ENCODE results near the gene MYO3A. TPM values are rescaled to one million over a fixed set of nuclear protein-coding genes. Genes with fewer than 3 reads are reported as not detected.

MYO3A gene
- total RNA-seq, 2 donors from 2014 or later, result 5.2 TPM; not detected in 1

GRCh38 chr10:26015092-26015491, 81.1 kb downstream of the MYO3A start:
- no peak overlapping the region for H3K27ac ChIP-seq
- no peaks in the 10 kb centered on the region for H3K36me3 ChIP-seq
- no peaks in the 10 kb centered on the region for H3K27me3 ChIP-seq (replicated peaks; ENCODE audit: insufficient read depth)
- H3K4me1 ChIP-seq (replicated peaks), result no peaks in the 10 kb centered on the region
- no peak for TF ChIP-seq CTCF (IDR thresholded peaks at IDR 0.05)
- no peak for TF ChIP-seq POLR2AphosphoS5 (IDR thresholded peaks at IDR 0.05)
- TF ChIP-seq POLR2A (IDR thresholded peaks at IDR 0.05), result no peak
- no peak for DNase-seq (ENCODE audit: low spot score)
- H3K9me3 ChIP-seq, result no peaks in the 10 kb centered on the region
- WGBS, result 68% methylated on average over 1 of the region's 1 CpG
- intact Hi-C loops (cut with DNase I), result no loop called here
- no peak overlapping the region for H3K4me3 ChIP-seq

GRCh38 chr10:26022831-26023230, 88.8 kb downstream of the MYO3A start:
- no peaks in the 10 kb centered on the region for H3K36me3 ChIP-seq
- TF ChIP-seq POLR2A (IDR thresholded peaks at IDR 0.05) (no peak), POLR2AphosphoS5 (IDR thresholded peaks at IDR 0.05) (no peak), CTCF (IDR thresholded peaks at IDR 0.05) (no peak)
- H3K9me3 ChIP-seq, result no peaks in the 10 kb centered on the region
- H3K27me3 ChIP-seq (replicated peaks; ENCODE audit: insufficient read depth), result no peaks in the 10 kb centered on the region
- H3K27ac ChIP-seq, result no peak overlapping the region
- no peak overlapping the region for H3K4me3 ChIP-seq
- no peak for DNase-seq (ENCODE audit: low spot score)
- no peaks in the 10 kb centered on the region for H3K4me1 ChIP-seq (replicated peaks)
- intact Hi-C loops (cut with DNase I), result no loop called here

- H3K4me1 ChIP-seq (replicated peaks), result no peaks in the 10 kb centered on the region
- no peak for DNase-seq (ENCODE audit: low spot score)
- no peaks in the 10 kb centered on the region for H3K27me3 ChIP-seq (replicated peaks; ENCODE audit: insufficient read depth)
- no peak overlapping the region for H3K4me3 ChIP-seq
- no peaks in the 10 kb centered on the region for H3K36me3 ChIP-seq
- no peaks in the 10 kb centered on the region for H3K9me3 ChIP-seq
- no peak for TF ChIP-seq POLR2A (IDR thresholded peaks at IDR 0.05)
- no peak for TF ChIP-seq CTCF (IDR thresholded peaks at IDR 0.05)
- TF ChIP-seq POLR2AphosphoS5 (IDR thresholded peaks at IDR 0.05), result no peak
- intact Hi-C loops (cut with DNase I), result no loop called here
- no peak overlapping the region for H3K27ac ChIP-seq
- 71% methylated on average over 2 of the region's 2 CpGs for WGBS
These were observed 90.3 kb downstream of the MYO3A start for GRCh38 chr10:26024303-26024702.

GRCh38 chr10:26025523-26025922, 91.5 kb downstream of the MYO3A start:
- no peaks in the 10 kb centered on the region for H3K36me3 ChIP-seq
- H3K4me3 ChIP-seq, result no peak overlapping the region
- no peak overlapping the region for H3K27ac ChIP-seq
- no peaks in the 10 kb centered on the region for H3K9me3 ChIP-seq
- no peak for DNase-seq (ENCODE audit: low spot score)
- no peak for TF ChIP-seq CTCF (IDR thresholded peaks at IDR 0.05)
- intact Hi-C loops (cut with DNase I), result no loop called here
- no peaks in the 10 kb centered on the region for H3K27me3 ChIP-seq (replicated peaks; ENCODE audit: insufficient read depth)
- no peaks in the 10 kb centered on the region for H3K4me1 ChIP-seq (replicated peaks)

- Histone ChIP-seq H3K36me3 (no peaks in the 10 kb centered on the region), H3K4me3 (no peak overlapping the region), H3K27ac (no peak overlapping the region), H3K4me1 (replicated peaks) (no peaks in the 10 kb centered on the region), H3K27me3 (replicated peaks; ENCODE audit: insufficient read depth) (no peaks in the 10 kb centered on the region), H3K9me3 (no peaks in the 10 kb centered on the region)
- TF ChIP-seq CTCF (IDR thresholded peaks at IDR 0.05) (no peak), POLR2A (IDR thresholded peaks at IDR 0.05) (no peak), POLR2AphosphoS5 (IDR thresholded peaks at IDR 0.05) (no peak)
- DNase-seq (ENCODE audit: low spot score), result no peak
- WGBS, result 88% methylated on average over 3 of the region's 3 CpGs
- intact Hi-C loops (cut with DNase I), result no loop called here
These were observed 95.8 kb downstream of the MYO3A start for GRCh38 chr10:26029858-26030257.

Data from prostate gland (tissue), 2 donors.